ENCODE data around the gene AAGAB. TPM values are rescaled to one million over a fixed set of nuclear protein-coding genes. Genes with fewer than 3 reads are reported as not detected.
A peak's percentile ranks its signal among the peaks of the same experiment; 100 is the strongest.
"Not testable (repeated sequence)": the region's sequence is repeated elsewhere in the genome, so short reads cannot be mapped to it uniquely, and the experiment has no call there.

The AAGAB gene
- total and polyA plus RNA-seq, 7 donors, result 22.4 to 48.1 (median 34.5) TPM

DNA sequence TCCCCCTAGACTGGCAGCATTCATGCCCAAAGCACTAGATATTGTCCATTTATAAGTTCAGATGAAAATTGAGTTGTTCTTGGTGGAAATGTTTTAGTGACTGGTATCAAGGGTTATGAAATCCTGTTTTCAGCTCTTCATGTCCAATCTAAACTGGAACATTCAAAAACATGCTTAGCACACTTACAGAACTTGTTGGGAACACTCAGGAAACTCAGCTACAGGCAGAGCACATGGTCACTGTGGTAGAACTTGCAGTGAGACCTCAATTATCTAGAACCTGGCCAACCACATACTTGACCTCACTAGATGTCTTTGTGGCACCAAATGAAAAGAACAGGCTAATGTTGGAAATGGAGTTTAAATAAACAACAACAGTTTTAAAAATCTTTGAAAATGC is 100.2 kb downstream of the AAGAB start:
- H3K4me3 ChIP-seq, result no peak overlapping the region
- intact Hi-C loops (cut with DNase I), result no loop called here
- H3K27ac ChIP-seq, result no peak overlapping the region
- no peaks in the 10 kb centered on the region for H3K9me3 ChIP-seq
- DNase-seq, result peak; percentile 26
- H3K4me1 ChIP-seq, result peaks cover 0 to 27% (median 19%) of the 10 kb centered on the region in 4 donors
- no peaks in the 10 kb centered on the region for H3K27me3 ChIP-seq
- TF ChIP-seq POLR2AphosphoS5 (IDR thresholded peaks at IDR 0.05) (no peak), EP300 (IDR thresholded peaks at IDR 0.05) (no peak), POLR2A (IDR thresholded peaks at IDR 0.05) (no peak)
- TF ChIP-seq, protein P1, sequence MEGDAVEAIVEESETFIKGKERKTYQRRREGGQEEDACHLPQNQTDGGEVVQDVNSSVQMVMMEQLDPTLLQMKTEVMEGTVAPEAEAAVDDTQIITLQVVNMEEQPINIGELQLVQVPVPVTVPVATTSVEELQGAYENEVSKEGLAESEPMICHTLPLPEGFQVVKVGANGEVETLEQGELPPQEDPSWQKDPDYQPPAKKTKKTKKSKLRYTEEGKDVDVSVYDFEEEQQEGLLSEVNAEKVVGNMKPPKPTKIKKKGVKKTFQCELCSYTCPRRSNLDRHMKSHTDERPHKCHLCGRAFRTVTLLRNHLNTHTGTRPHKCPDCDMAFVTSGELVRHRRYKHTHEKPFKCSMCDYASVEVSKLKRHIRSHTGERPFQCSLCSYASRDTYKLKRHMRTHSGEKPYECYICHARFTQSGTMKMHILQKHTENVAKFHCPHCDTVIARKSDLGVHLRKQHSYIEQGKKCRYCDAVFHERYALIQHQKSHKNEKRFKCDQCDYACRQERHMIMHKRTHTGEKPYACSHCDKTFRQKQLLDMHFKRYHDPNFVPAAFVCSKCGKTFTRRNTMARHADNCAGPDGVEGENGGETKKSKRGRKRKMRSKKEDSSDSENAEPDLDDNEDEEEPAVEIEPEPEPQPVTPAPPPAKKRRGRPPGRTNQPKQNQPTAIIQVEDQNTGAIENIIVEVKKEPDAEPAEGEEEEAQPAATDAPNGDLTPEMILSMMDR (IDR thresholded peaks at IDR 0.05), result no peak
- no peaks in the 10 kb centered on the region for H3K36me3 ChIP-seq

DNA sequence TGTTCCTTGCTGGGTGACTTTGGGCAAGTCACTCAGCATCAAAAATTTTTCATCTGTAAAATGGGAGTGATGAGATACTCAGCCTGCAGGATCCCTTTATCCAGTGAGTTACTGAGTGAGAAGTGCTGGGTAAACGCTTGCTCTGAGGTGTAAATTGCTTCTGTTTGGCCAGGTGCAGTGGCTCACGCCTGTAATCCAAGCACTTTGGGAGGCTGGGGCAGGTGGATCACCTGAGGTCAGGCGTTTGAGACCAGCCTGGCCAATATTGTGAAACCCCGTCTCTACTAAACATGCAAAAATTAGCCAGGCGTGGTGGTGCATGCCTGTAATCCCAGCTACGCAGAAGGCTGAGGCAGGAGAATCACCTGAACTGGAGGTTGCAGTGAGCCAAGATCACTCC is 101.4 kb downstream of the AAGAB start:
- intact Hi-C loops (cut with DNase I); H3K9me3 ChIP-seq; H3K27me3 ChIP-seq; H3K4me3 ChIP-seq; H3K36me3 ChIP-seq; H3K27ac ChIP-seq: not testable (repeated sequence)
- WGBS, 2 donors, result 63 to 82% methylated on average over 6 of the region's 6 CpGs
- H3K4me1 ChIP-seq, result peaks cover 0 to 34% (median 24%) of the 10 kb centered on the region in 4 donors
- DNase-seq, result peak; percentile 17

DNA sequence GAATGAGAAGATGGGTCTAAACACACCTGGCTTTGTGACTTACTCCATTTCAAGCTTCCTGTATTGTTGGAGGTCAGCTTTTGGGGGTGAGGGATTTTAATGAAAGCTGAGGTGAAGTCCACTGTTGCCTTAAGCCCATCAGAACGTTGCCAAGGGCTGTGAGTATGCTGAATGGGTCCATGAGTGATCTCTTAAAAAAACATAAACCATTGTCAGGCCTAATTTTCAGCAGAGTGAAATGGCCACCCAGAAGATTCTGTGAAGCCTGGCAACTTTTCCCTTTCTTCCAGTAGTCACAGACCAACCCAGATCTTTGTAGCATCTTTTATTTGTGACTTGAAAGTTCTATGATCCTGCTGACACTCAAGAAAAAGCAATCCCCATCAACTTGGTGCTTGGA is 102.0 kb downstream of the AAGAB start:
- Histone ChIP-seq H3K27me3 (no peaks in the 10 kb centered on the region), H3K36me3 (no peaks in the 10 kb centered on the region), H3K4me3 (no peak overlapping the region), H3K4me1 (peaks cover 0 to 34% (median 27%) of the 10 kb centered on the region in 4 donors), H3K27ac (peak overlapping the region in 1 of 4 donors; percentile 7), H3K9me3 (no peaks in the 10 kb centered on the region)
- 67 to 71% methylated on average over 1 of the region's 1 CpG for WGBS, 2 donors
- peak; percentile 12 for DNase-seq
- intact Hi-C loops (cut with DNase I), result no loop called here
- TF ChIP-seq POLR2A (IDR thresholded peaks at IDR 0.05) (no peak), EP300 (IDR thresholded peaks at IDR 0.05) (no peak), POLR2AphosphoS5 (IDR thresholded peaks at IDR 0.05) (no peak)
- TF ChIP-seq, protein P1 (IDR thresholded peaks at IDR 0.05), result no peak

Other genes with a start within 250 kb of the AAGAB start
- 10 to 100 TPM; 17.8 to 28.2 (median 18.4) TPM for gene SMAD3, start 189.1 kb downstream of the AAGAB start, total RNA-seq
- 10 to 100 TPM; 12.5 to 23.2 (median 13.8) TPM for gene SMAD3, start 189.1 kb downstream of the AAGAB start, polyA plus RNA-seq
- 1 to 10 TPM; 1.2 to 3.8 (median 1.4) TPM for gene IQCH, start 125 bp upstream of the AAGAB start, total RNA-seq
- 1 to 10 TPM in 2 of 3 donors, under 1 TPM in 1; 0.36 to 2.3 (median 1.2) TPM for gene IQCH, start 125 bp upstream of the AAGAB start, polyA plus RNA-seq